HEK293T (cell line): ENCODE data around the gene WDR89.

Experiments used
- ARNT ChIP-seq: fragments of 450-650 bp; IDR thresholded peaks from 2 replicates; pipeline ENCODE4 v1.6.1; 2017; ENCODE audit warnings: mild to moderate bottlenecking
- BHLHE40 ChIP-seq: fragments of 450-650 bp; IDR thresholded peaks from 2 replicates; pipeline ENCODE4 v1.6.1; 2016; ENCODE audit warnings: mild to moderate bottlenecking, moderate library complexity, borderline replicate concordance
- CTBP1 ChIP-seq: fragments of 450-650 bp; IDR thresholded peaks from 2 replicates; pipeline ENCODE4 v1.6.1; 2016; ENCODE audit warnings: borderline replicate concordance
- ELF4 ChIP-seq: fragments of 450-650 bp; IDR thresholded peaks from 2 replicates; pipeline ENCODE4 v1.6.1; 2017; ENCODE audit warnings: antibody characterized with exemption
- FOXA1 ChIP-seq: fragments of 450-650 bp; IDR thresholded peaks from 2 replicates; pipeline ENCODE4 v1.6.1; 2016; ENCODE audit warnings: mild to moderate bottlenecking
- FOXK2 ChIP-seq: fragments of 450-650 bp; IDR thresholded peaks from 2 replicates; pipeline ENCODE4 v1.6.1; 2016; ENCODE audit warnings: mild to moderate bottlenecking
- FOXM1 ChIP-seq: fragments of 450-650 bp; IDR thresholded peaks from 2 replicates; pipeline ENCODE4 v1.6.1; 2017; ENCODE audit warnings: mild to moderate bottlenecking, borderline replicate concordance
- HDGF ChIP-seq: fragments of 450-650 bp; IDR thresholded peaks from 2 replicates; pipeline ENCODE4 v1.6.1; 2017; ENCODE audit warnings: antibody characterized with exemption, borderline replicate concordance
- L3MBTL2 ChIP-seq: fragments of 450-650 bp; conservative IDR thresholded peaks from 2 replicates; pipeline ENCODE4 v1.6.1; 2016; ENCODE audit warnings: mild to moderate bottlenecking
- SP1 ChIP-seq: fragments of 450-650 bp; IDR thresholded peaks from 2 replicates; pipeline ENCODE4 v1.6.1; 2017
- SUZ12 ChIP-seq: fragments of 450-650 bp; IDR thresholded peaks from 2 replicates; pipeline ENCODE4 v1.6.1; 2016; ENCODE audit warnings: mild to moderate bottlenecking
- TARDBP ChIP-seq: fragments of 450-650 bp; IDR thresholded peaks from 2 replicates; pipeline ENCODE4 v1.6.1; 2016
- ZNF384 ChIP-seq: fragments of 450-650 bp; IDR thresholded peaks from 2 replicates; pipeline ENCODE4 v1.6.1; 2016
- TF ChIP-seq, protein P1 (sequence below): fragments of 450-650 bp; IDR thresholded peaks from 2 replicates; pipeline ENCODE4 v1.6.1; 2016

DNA sequence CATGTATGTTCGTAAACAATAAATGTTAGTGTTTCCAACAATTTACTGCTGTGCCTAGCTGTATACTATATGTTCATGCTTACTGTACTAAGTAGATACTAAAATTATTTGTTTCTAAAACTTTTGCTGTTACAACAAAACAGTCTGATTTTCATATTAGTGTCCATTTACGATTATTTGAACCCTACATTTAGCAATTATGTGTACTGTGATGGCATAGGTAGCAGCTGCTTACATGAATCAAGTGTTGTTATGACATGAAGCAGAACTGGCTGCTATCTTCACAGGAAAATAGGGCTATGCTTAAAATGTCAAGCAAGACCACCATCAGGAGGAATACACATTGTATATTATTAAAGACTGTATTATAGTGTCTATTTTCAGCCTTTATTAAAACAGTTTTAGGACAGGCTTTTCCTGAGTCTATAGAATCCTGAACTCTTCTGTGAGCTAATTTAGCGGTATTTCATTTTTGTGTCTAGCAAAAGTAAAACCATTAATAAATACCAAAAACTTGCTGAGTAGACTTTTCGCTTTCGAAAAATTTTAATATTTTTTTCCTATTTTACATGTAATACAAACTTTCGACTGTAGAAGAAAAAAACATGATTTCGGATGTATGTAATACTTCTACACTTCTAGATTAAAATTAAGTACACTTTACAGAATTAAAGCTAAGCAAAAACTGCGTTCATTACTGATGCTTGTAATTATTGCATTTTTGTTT is 1.1 kb upstream of the WDR89 start:
- TF ChIP-seq ZNF384 (no peak), FOXM1 (no peak), BHLHE40 (no peak), TARDBP (no peak), CTBP1 (no peak), L3MBTL2 (no peak), ARNT (no peak), HDGF (no peak), FOXA1 (no peak), ELF4 (no peak), FOXK2 (no peak), SP1 (no peak), SUZ12 (no peak)
- TF ChIP-seq, protein P1, sequence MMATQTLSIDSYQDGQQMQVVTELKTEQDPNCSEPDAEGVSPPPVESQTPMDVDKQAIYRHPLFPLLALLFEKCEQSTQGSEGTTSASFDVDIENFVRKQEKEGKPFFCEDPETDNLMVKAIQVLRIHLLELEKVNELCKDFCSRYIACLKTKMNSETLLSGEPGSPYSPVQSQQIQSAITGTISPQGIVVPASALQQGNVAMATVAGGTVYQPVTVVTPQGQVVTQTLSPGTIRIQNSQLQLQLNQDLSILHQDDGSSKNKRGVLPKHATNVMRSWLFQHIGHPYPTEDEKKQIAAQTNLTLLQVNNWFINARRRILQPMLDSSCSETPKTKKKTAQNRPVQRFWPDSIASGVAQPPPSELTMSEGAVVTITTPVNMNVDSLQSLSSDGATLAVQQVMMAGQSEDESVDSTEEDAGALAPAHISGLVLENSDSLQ: no peak
